Measurements from ENCODE around the gene NR1D2. TPM values are rescaled to one million over a fixed set of nuclear protein-coding genes. Genes with fewer than 3 reads are reported as not detected.
A peak's percentile ranks its signal among the peaks of the same experiment; 100 is the strongest.

NR1D2 gene
- total and polyA plus RNA-seq, 2 of the 13 experiments (the other 11 are each of a cell fraction or from before 2014, with no cell fraction given): 5.3 to 8.1 TPM

DNA sequence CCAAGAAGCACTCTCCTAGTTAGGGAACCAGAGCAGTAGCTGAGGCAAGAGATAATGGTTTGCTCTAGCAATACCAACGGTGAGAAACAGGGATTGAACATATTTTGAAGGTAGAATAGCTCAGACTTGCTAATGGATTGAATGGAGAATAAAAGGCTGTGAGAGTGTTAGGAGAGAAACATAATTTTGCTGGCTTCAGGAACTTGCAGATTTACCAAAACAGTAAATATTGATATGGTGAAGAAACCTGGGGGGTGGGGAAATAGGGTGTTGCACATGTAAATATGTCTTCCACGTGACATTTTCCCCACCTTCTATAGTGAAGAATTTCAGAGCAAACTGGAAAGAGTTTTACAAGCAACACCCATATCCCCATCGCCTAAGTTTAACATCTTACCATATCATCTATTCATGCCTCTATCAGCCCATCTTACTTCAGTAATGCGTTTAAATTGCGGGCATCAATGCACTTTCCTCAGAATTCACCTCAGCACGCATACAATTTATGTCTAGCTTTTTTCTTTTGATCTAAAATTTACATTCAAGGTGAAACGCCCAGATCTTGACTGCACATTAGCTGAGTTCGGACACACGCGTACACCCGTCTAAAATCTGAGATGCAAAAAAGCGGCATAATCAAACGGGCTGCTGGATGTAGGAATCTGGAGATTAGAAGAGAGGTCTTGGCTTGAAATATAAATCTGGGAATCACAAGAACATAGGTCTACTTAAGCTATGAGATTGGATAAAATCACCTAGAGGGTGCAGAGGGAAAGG, 891 bp upstream of the NR1D2 start (continued):
- TF ChIP-seq ZNF224 (CRISPR knock-in tag; IDR thresholded peaks at IDR 0.05) (no peak), ZZZ3 (CRISPR knock-in tag; IDR thresholded peaks at IDR 0.05; ENCODE audit: borderline replicate concordance) (no peak), THAP7 (CRISPR knock-in tag; IDR thresholded peaks at IDR 0.05) (no peak), ZFP1 (CRISPR knock-in tag; IDR thresholded peaks at IDR 0.05) (no peak), HMGA1 (CRISPR knock-in tag; conservative IDR thresholded peaks at IDR 0.05) (no peak)

- Histone ChIP-seq H3K4me2 (ENCODE audit: low read depth, low read length) (peak overlapping the region; percentile 43), H3K36me3 (replicated peaks in 1 of 2; ENCODE audit: control insufficient read depth in 1 of 2, insufficient read depth in 2 of 2, low read length in 2 of 2) (no peaks in the 10 kb centered on the region), H3K27me3 (ENCODE audit: control insufficient read depth in 1 of 2, insufficient read depth in 2 of 2, low read length in 2 of 2) (peaks cover 0 to 9% of the 10 kb centered on the region in 2 experiments; a peak in 1 of 5 replicates), H3K79me2 (ENCODE audit: insufficient read depth, low read length) (peaks cover 43% of the 10 kb centered on the region), H3K4me1 (ENCODE audit: insufficient read depth, low read length) (peaks cover 54% of the 10 kb centered on the region), H3K9me3 (ENCODE audit: low read length) (no peaks in the 10 kb centered on the region), H3K4me3 (replicated peaks in 1 of 3; ENCODE audit: insufficient read depth in 1 of 3, low read depth in 2 of 3, low read length in 3 of 3) (peak overlapping the region; percentile 43 to 90 (median 67); a peak in 4 of 6 replicates), H3K27ac (ENCODE audit: extremely low read length, insufficient read depth, low read length) (peak overlapping the region; percentile 77), H3K9ac (ENCODE audit: insufficient read depth, low read depth, low read length) (peak overlapping the region; percentile 62), H2AFZ (ENCODE audit: low read length) (no peak overlapping the region), H4K20me1 (ENCODE audit: insufficient read depth, low read length) (peaks cover 21% of the 10 kb centered on the region)
- no TSS peak for BruUV-seq (replicated peaks)
- no CpG with 5 or more reads among the region's 39 CpGs for WGBS (ENCODE audit: low lambda C conversion rate)
- in situ Hi-C loops (cut with HindIII; ENCODE audit: extremely low pct_ligation_motif_present, low pct_unique_long_range_greater_than_20kb): no loop called here
- no peak for FAIRE-seq
- no peak for ATAC-seq
- ChIA-PET POLR2A (interaction anchor here (2.0 kb wide), 1 partner anchor 28 kb away, joined by 43 read pairs; the partner anchor contains the start of genes NKIRAS1 and RPL15), CTCF (ENCODE audit: low intra/inter-chr PET ratio, low total read pairs) (no interaction called here)
- no peak for DNase-seq (ENCODE audit: low spot score)
- intact Hi-C loops (cut with micrococcal nuclease; ENCODE audit: unreplicated experiment): loop anchor here (1.0 kb wide), 1 partner anchor 28 kb away; the partner anchor contains the start of gene RPL15
- TF ChIP-seq ZFX (CRISPR knock-in tag; IDR thresholded peaks at IDR 0.05; ENCODE audit: low read depth) (peak; percentile 54), TGIF2 (CRISPR knock-in tag; IDR thresholded peaks at IDR 0.05) (peak; percentile 55; the same call in 1 of the 2 replicates), ZNF597 (CRISPR knock-in tag; IDR thresholded peaks at IDR 0.05) (no peak), TRAFD1 (CRISPR knock-in tag; IDR thresholded peaks at IDR 0.05; ENCODE audit: borderline replicate concordance) (no peak), ZNF674 (CRISPR knock-in tag; IDR thresholded peaks at IDR 0.05; ENCODE audit: low read depth) (peak; percentile 83; the same call in 1 of the 2 replicates), FOXA1 (IDR thresholded peaks at IDR 0.05) (no peak), FOXA1 (CRISPR knock-in tag; IDR thresholded peaks at IDR 0.05) (peak; percentile 87), GLI4 (CRISPR knock-in tag; IDR thresholded peaks at IDR 0.05; ENCODE audit: borderline replicate concordance) (no peak), ETV5 (CRISPR knock-in tag; IDR thresholded peaks at IDR 0.05; ENCODE audit: borderline replicate concordance) (no peak; the same call in 1 of the 2 replicates), ZNF558 (CRISPR knock-in tag; IDR thresholded peaks at IDR 0.05; ENCODE audit: borderline replicate concordance) (peak; percentile 33; the same call in 1 of the 2 replicates), ATF2 (CRISPR knock-in tag; IDR thresholded peaks at IDR 0.05) (0 out of 2 replicates have a peak, but pooled peaks have one; percentile 86), NONO (IDR thresholded peaks at IDR 0.05) (no peak), NONO (CRISPR knock-in tag; conservative IDR thresholded peaks at IDR 0.05) (peak; percentile 60), GZF1 (CRISPR knock-in tag; IDR thresholded peaks at IDR 0.05) (no peak), HDAC1 (CRISPR knock-in tag; IDR thresholded peaks at IDR 0.05) (peak; percentile 7; the same call in 1 of the 2 replicates)
Observed at GRCh38 chr3:23945663-23945912, 502 bp downstream of the NR1D2 start.

Measured in HepG2 (cell line).